Omental fat pad (tissue), 4 donors: ENCODE measurements around the gene TUT4. TPM values are rescaled to one million over a fixed set of nuclear protein-coding genes. Genes with fewer than 3 reads are reported as not detected.

ENCODE experiments used
- ATAC-seq: fragments of 150-250 bp; one replicate; pipeline ENCODE4 v1.9.1; 2016; ENCODE audit warnings: mild to moderate bottlenecking, moderate library complexity; ENCODE audit not compliant: low FRiP score
- DNase-seq: peaks from one replicate; pipeline ENCODE4 v3.0.0-alpha.2; 2019; ENCODE audit warnings: low spot score
- CTCF ChIP-seq, 3 donors: fragments of 450-650 bp; IDR thresholded peaks; one replicate each; pipeline ENCODE4 v1.5.1; 2016 to 2017; ENCODE audit warnings: antibody characterized with exemption in 3 of 3, mild to moderate bottlenecking in 3 of 3, moderate library complexity in 2 of 3
- total RNA-seq, 4 donors: library from RNA; depleted of rRNA; stranded (reverse); fragments of >200 nt; gene quantifications; one replicate each; pipeline ENCODE4 v1.1.0, GENCODE V29; 2016

Gene TUT4
- total RNA-seq, 4 donors from 2014 or later, result 26.2 to 56.4 (median 42.4) TPM

GRCh38 chr1:52423771-52424170 is 129.1 kb downstream of the TUT4 start:
- ATAC-seq, result no peak
- TF ChIP-seq CTCF (IDR thresholded peaks at IDR 0.05), result no peak
- no peak for DNase-seq

GRCh38 chr1:52423055-52423454 is 129.8 kb downstream of the TUT4 start:
- DNase-seq, result no peak
- no peak for TF ChIP-seq CTCF (IDR thresholded peaks at IDR 0.05)
- no peak for ATAC-seq

GRCh38 chr1:52420713-52421112 is 132.2 kb downstream of the TUT4 start:
- no peak for DNase-seq
- ATAC-seq, result no peak

DNA sequence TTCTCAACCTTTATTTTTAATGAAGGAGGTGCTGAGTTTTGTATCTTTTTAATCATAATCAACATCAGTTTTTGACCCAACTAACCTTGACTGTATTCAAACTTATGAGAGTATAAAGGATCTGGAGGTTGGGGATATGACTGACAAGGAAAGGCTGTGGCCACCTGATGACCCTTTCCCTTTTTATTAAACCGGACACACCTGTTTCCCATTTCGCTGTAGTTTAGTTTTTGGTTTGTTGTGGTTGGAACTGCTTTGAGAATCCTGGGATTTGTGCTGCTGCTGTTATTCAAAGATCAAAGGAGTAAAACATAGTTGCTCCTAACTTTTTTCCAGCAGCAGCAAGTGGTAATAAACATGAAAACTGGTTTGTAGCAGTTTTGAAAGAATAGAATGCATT is 136.1 kb downstream of the TUT4 start:
- no peak for DNase-seq
- no peak for TF ChIP-seq CTCF (IDR thresholded peaks at IDR 0.05)
- no peak for ATAC-seq

More at GRCh38 chr1:52420713-52421112, 132.2 kb downstream of the TUT4 start:
- no peak for TF ChIP-seq CTCF (IDR thresholded peaks at IDR 0.05)

GRCh38 chr1:52414942-52415341 is 137.9 kb downstream of the TUT4 start:
- no peak for TF ChIP-seq CTCF (IDR thresholded peaks at IDR 0.05)
- DNase-seq (no peak), ATAC-seq (no peak)

- DNase-seq, result no peak
- TF ChIP-seq CTCF (IDR thresholded peaks at IDR 0.05), result no peak
Measured at GRCh38 chr1:52413410-52413989, 139.4 kb downstream of the TUT4 start.

GRCh38 chr1:52404975-52405338 is 147.9 kb downstream of the TUT4 start:
- DNase-seq, result no peak
- no peak for TF ChIP-seq CTCF (IDR thresholded peaks at IDR 0.05)

More at GRCh38 chr1:52413410-52413989, 139.4 kb downstream of the TUT4 start:
- no peak for ATAC-seq

More at GRCh38 chr1:52404975-52405338, 147.9 kb downstream of the TUT4 start:
- ATAC-seq, result no peak
